NOMO-1 treated with DMSO at 0.1 percent for 48 hours (cell line): Measurements from ENCODE around the gene TXNRD2.

ENCODE experiments used
- DNase-seq: peaks from one replicate; lab custom pipeline; 2025; ENCODE audit not compliant: unreplicated experiment; lab: John Stamatoyannopoulos, UW

Gene TXNRD2

DNA sequence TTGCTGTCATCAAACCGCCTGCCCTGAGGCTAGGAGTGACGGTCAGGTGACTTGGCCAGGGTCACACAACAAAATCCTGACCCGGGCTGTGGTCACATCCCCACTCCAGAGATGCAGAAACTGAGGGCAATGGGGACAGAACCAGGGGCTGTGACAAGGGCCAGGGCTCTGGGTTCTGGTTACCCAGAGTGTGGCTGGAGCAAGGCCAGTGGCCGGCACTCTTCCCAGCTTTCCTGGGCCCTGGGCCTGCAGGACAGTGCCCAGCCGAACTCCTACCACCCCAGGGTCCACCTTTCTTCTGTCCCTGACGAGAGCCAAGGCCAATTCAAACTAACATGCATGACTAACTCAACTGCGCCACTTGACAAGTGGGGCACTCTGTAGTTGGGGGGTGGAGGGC is 39.1 kb upstream of the TXNRD2 start:
- DNase-seq = no peak

DNA sequence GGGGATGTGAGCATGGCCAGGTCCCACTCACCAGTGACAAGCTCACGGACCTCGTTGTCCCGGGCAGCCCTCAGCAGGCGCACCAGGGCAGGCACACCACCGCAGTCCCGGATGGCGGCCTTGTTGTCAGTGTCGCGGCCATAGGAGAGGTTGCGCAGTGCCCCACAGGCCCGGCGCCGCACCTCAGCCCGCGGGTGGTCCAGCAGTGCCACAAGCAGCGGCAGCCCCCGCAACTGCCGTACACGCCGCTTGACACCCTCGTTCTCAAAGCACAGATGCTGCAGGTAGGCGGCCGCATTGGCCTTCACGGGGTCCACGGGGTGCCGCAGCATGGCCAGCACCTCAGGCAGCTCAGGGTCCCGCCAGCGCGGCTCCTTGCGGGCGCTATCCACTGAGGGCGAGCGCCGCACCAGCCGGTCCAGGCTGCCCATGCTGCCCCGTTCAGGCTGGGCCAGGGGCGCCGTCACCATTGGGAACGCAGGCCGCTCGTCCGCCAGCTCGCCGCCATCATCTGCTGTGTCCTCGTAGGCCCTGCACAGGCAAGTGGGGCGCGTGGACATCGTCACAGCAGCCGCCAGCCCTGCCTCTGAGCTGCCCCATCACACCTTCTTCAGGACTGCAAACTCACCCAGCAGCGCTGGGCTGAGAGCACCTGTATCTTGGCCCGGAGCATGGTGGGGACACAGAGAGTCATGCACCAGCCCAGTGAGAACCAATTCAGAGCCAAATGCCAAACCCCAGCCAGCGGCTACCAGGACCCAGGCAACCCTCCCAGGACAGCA is 38.3 kb upstream of the TXNRD2 start:
- no peak for DNase-seq

DNA sequence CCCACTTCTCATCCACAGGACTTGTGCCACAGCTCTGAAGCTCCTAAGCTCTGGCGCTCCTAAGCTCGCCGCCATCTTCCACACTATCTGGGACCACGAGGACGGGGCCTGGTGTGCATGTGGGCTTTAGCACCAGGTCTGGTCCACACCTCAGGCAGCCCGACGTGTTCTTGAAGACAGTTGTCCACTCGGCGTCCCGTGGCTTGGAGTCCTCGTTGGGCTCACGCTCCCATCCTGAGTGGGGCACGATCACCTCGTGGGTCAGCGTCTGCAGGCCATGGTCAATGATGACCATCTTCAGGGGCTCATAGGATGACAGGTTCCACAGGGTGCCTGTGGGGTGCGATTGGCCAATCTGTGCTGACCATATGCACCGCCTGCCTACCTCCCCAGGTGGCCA is 37.1 kb upstream of the TXNRD2 start:
- DNase-seq = no peak

DNA sequence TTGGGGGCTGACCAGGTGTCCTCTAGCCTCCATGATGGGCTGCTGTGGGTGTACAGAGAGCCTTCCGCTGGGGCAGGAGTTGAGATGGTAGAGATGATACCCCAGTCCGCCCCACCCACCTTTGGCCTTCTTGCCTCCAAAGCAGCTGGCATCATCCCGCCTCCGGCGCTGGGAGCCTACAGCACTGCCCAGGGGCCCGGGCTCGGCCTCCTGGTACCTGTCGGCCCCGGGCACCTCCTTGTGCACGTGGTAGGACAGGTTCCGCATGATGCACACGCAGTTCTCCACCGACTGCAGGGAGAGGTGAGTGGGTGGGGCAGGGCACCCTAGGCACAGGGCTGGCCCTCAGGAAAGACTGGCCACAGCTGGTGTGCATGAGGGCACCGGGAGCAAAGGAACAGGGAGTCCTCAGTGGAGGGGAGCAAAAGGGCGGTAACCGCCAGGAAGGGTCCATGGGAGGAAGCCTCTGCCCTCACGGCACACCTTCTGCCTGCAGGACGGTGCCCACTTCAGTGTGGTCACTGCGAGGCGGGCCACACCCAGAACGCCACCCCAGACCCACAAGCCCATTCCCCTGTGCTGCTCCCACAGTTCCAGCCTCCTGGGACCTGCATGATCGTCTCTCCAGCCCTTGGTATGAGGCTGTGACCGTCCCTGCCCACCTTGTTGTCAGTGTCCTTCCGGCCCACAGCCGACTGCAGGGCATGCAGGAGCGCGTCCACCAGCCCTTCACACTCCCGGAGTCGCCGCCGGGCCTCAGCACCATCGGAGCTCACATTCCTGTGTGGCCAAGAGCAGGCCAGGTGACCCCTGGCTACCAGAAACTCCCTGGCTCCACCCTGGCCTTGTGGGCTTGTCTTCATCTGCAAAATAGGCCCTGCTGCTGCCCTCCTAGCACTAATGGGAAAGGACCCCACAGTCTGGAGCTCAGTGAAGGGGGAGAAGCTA is 36.0 kb upstream of the TXNRD2 start:
- no peak for DNase-seq

DNA sequence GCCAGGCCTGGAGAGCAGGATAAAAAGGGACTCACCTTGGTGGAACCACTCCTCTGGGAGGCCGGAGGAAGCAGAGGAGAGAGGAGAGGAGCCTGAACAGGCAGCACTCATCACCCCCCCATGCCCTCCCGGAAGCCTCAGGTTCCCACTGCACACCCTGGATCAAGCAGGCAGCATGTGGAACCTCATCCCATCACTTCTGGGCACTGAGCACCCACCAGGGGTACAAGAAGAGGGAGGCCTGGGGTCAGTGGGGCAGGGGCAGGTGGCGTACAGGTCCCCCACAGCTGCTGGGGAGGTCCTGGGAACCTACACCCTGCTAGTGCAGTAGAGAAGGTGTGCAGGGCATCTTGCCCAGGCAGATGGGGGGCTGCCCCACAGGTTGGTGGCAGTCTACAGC is 35.1 kb upstream of the TXNRD2 start:
- no peak for DNase-seq

DNA sequence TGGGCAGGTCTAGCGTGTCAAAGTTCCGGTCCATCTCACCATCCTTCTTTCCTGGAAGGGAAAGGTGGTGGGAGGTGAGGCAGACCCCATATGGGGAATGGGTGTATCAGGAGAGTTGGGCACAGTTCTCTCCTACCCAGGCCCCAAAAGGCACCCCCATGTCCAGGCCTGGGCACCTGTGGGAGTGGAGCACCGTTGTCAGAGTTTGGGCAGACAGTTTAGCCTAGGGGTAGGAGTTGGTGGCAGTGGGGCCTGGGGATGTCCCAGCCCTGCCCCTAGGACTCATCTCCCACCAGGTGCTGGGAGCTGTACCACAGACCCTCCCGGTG is 34.1 kb upstream of the TXNRD2 start:
- no peak for DNase-seq

DNA sequence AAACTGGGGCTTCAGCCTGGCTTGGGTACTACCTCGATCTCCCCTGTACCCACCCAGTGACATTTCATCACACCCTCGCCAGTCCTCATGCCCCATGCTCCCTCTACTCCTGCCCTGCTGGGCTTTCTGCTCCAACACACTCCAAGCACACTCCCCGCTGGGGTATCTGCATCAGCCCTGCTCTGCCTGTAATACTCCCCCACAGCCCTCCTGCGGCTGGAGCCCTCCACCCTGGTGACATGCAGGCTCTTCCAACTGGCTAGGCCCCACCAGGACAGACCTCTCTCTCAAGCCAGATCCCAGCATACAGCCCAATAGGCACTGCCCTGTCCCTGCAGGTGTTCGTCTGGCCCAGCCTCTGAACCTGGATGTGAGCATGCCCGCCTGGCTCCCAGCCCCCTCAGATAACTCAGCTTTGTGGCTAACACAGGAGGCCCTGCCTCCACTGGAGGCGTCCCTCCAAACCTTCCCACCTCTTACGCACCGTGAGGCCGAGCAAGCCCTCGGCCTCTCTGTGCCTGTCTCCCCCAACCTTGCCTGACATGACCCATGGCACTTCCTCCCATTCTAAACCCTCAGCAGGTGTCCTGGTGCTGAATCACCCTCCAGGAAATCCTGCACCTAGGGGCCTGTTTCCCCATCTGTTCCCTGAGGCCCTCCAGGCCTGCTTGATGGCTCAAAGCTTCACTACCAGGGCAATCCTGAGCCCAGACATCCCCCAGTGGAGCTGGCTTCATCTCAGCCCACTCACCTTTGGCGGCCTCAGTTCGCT is 33.5 kb upstream of the TXNRD2 start:
- no peak for DNase-seq

DNA sequence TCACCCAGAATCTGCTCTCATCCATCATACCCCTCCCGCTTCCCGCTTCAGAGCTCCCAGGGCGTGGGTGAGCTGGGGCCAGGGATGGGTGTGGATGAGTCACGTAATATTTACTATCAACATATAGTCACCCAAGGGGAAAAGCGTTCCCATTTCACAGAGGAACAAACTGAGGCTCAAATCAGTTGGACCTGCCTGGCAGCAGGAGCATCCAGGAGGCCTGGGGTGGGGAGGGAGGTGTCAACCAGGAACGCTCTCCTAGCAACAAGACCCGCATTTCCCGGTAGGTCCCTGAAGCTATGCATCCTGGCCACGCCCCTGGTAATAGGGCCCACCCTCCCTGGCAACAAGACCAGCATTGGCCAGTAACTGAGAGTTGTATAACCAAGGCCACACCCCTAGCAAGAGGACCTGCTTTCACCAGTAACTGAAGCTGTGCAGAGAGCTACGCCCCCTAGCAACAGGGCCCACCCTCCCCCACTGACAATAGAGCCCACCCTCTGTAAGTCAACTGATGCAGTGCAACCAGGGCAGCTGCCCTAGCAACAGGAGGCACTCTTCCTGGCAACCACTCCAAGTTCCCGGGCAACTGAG is 32.7 kb upstream of the TXNRD2 start:
- DNase-seq = no peak

DNA sequence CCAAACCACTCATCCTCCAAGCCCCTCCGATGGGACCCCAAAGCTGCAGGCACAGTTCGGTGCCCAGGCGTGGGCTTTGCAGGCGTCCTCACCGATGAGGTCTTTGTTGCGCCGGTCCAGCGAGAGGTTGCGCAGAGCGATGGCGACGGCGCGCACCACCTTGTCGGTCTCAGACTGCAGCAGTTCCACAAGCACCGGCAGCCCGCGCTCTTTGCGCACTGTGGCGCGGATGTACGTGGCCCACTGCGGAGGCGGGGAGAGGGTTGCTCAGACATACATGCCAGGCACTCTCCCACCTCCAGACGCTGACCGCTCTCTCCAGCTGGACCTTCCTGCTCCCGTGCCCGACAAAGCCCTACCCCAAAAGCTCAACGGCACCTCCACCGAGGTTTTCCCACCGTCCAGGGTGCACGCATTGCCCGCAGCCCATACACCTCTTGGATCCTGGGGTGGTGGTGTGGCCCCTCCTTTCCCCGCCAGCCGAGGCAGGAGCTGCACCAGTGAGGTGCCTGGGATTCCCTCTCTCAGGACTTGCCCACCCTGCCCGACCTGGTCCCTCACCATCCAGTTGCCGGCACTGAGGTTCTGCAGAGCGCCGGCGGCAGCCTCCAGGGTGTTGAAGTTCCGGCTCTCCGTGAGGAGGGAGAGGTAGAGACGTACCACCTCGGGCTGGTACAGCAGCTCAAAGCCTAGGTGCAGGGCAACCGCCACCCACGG is 32.1 kb upstream of the TXNRD2 start:
- DNase-seq = no peak

DNA sequence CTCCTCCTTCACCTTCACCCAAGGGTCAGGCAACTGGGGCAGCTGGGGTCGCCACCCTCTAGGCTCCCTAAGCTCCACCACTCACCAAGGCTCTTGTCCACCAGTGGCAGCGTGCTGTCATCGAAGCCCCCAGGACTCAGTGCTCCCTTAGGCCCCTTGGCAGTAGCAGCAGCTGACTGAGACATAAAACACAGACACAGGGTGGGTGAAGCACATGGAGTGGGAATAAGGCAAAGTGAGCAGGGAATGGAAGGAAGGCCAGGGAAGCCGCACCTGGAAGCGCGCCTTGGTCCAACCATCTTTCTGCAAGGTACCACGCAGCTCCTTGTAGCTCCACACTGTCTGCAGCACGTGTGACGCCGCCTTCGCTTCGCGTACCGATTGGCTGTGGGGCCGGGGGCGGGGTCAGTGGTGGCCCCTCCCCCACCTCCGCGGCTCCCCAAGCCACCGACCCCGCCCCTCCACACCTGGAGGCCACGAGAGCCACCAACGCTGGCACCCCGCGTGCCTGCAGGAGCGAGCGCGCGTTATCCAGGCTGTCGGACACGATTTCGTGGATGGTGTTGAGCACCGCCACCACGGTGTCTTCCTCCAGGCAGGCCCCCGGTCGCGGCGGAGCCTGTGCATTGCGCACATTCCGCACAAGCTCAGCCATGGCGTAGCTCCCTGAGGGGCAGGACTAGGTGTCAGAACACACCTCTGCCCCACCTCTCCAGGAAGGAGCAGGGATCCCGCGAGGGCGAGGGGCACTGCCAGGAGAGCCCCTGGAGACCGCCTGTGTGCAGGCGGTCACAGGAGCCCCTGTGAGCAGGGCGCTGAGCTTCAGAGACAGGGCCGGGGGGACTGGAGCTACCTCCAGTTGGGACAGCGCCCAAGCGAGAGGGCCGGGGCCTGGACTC is 31.3 kb upstream of the TXNRD2 start:
- DNase-seq = no peak

DNA sequence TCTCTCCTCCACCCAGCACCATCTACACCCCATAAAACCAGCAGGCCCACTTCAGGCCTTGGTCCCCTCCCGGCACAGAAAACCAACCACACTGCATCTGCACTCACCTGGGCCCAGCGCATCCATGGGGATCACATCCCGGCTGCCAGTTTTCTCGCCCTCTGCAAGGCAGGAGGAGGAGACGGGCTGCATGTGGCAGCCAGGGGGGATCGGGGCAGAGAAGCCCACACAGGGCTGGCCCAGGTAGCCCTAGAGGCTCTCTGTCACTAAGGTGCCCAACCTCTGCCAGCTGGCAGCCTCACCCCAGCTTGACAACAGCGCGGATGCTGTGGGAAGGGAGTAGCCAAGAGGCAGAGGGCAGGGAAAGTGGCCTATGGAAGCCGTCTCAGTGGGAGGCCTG is 30.6 kb upstream of the TXNRD2 start:
- no peak for DNase-seq

DNA sequence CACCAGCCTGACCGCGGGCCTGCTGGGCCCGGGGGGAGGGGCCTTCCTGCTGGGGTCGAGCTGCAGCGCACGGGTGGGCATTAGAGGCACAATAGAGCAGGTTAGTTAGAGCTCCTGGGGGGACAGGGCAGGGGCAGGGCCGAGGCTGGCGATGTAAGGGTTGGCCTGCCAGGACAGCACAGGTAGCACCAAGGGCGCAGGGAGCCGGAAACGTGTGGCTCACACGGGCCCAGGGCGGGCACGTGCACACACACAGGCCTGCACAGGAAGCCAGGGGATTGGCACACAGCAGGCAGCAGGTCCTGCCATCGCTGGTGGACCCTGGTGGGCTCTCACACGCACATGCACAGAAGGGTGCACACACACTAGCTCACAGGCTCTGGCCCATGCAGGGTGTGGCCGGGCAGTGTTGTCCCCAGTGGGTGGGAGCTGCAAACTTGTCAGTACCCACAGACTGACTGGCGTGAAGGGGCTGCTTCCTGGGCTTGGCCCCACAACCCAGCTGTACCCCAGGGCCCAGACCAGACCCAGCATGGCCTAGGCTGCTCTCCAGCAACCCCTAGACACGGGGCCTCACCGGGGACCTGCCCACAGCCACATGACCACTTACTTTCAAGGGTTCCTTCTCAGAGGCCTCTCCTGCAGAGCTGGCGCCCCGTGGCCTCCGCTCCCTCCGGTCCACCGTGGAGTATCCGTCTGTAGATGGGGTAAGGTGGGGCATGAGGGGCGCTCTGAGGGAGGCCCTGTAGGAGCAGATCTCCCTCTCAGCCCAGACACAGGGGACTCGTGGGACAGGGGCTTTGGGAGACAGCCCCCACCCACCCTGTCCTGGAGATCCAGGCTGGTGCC is 29.9 kb upstream of the TXNRD2 start:
- no peak for DNase-seq

DNA sequence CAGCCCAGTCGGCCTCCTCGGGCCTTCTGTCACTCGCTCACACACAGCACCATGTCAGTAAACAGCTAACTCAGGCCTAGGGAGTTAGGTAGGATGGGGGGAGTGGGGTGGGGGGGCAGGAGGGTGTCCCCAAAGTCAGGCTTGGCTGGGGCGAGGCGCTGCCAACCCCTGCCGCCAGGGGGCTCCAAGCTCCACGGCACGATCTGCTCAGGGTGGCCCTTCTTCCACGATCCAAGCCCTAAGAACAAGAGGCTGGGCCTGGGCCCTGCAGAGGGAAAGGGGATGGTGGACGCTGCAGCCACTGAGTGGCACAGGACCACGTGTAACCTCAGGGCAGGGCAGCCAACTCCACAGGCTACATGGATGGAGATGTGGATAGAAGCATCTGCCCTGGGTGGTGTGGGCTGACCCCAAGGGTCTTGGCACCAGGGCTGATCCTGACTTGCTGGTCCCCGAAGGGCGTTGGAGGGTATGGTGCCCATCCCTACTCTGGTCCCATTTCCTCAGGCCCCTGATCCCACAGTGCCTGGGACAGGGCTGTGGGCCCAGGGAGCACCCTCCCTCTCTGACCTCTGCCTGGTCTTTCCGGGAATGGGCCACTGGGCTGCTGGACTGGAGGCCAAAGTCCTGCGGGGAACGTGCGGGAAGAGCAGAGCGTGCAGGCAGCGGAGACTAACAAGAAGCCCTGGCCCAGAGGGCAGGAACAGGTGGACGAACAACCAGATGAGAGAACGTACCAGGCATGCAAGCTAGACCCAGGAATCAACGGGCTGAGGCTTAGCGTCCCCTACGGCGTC is 29.1 kb upstream of the TXNRD2 start:
- DNase-seq = peak; percentile 47

DNA sequence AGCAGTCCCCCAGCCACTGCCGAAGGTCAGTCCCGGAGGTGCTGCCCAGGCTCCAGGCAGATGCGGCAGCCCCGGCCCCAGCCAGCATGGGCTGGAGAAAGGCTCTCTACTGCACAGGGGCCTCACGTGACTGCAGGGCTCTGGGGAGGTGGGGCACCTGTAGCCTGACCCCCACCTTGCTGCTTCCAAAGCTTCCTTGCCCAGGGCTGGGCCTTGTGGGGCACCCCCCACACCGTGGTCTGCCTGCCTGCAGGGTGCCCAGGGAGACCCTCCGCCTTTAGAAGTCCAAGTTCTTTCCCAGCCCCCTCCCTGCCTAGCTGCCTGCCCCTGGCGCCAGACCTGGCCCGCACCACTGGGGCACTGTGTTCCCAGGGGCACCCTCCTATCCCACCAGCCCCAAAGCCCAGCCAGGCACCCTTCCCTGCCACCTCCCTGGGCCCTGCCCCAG is 28.4 kb upstream of the TXNRD2 start:
- no peak for DNase-seq

DNA sequence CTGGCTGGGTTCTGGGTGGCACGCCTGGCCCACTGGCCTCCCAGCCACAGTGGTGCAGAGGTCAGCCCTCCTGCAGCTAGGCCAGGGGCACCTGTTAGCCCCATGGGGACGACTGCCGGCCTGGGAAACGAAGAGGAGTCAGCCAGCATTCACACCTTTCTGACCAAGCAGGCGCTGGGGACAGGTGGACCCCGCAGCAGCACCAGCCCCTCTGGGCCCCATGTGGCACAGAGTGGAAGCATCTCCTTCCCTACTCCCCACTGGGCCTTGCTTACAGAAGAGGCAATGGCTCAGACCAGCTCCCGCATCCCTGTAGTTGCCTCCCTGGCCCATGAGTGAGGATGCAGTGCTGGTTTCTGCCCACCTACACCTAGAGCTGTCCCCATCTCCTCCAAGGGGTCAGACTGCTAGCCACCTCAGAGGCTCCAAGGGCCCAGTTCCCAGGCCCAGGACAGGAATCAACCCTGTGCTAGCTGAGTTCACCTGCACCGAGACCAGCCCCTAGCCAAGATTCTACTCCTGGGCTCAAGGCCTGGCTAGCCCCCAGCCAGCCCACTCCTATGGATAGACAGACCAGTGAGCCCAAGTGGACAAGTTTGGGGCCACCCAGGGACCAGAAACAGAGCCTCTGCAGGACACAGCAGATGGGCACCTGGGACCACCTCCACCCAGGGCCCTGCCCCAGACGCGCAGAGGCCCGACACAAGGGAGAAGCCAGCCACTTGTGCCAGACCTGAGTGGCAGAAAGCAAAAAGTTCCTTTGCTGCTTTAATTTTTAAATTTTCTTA is 27.7 kb upstream of the TXNRD2 start:
- DNase-seq = no peak

DNA sequence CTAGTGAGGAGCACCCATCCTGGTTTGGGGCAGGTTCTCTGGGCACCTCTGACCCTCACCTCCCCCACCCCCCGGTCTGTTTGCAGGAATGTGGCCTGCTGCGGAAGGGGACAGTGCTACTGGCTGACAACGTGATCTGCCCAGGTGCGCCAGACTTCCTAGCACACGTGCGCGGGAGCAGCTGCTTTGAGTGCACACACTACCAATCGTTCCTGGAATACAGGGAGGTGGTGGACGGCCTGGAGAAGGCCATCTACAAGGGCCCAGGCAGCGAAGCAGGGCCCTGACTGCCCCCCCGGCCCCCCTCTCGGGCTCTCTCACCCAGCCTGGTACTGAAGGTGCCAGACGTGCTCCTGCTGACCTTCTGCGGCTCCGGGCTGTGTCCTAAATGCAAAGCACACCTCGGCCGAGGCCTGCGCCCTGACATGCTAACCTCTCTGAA is 26.9 kb upstream of the TXNRD2 start:
- DNase-seq = no peak
